ENCODE results near the gene LRRC53. TPM values are rescaled to one million over a fixed set of nuclear protein-coding genes. Genes with fewer than 3 reads are reported as not detected.

The LRRC53 gene
- polyA plus RNA-seq, 1 donor (not counting 4 experiments of a cell fraction or from before 2014, with no cell fraction given): not detected

- Histone ChIP-seq H3K4me1 (ENCODE audit: control insufficient read depth, extremely low read depth, insufficient read depth, low read length) (no peaks in the 10 kb centered on the region), H2AFZ (ENCODE audit: control insufficient read depth, low read length) (no peak overlapping the region), H3K27me3 (ENCODE audit: control insufficient read depth, extremely low read depth, insufficient read depth, low read length) (no peaks in the 10 kb centered on the region), H3K4me3 (ENCODE audit: control insufficient read depth in 2 of 3, extremely low read depth in 1 of 3, insufficient read depth in 2 of 3, low read depth in 1 of 3, low read length in 3 of 3) (no peak overlapping the region), H3K79me2 (ENCODE audit: control insufficient read depth, insufficient read depth, low read length) (no peaks in the 10 kb centered on the region), H3K4me2 (ENCODE audit: control insufficient read depth, extremely low read depth, insufficient read depth, low read depth, low read length) (no peak overlapping the region), H3K9me1 (ENCODE audit: control insufficient read depth, extremely low read depth, insufficient read depth, low read length) (no peaks in the 10 kb centered on the region), H4K20me1 (ENCODE audit: control insufficient read depth, extremely low read depth, insufficient read depth, low read length) (no peaks in the 10 kb centered on the region), H3K36me3 (ENCODE audit: control insufficient read depth in 2 of 2, extremely low read depth in 1 of 2, insufficient read depth in 2 of 2, low read length in 2 of 2) (no peaks in the 10 kb centered on the region), H3K9me3 (ENCODE audit: control insufficient read depth, low read depth, low read length) (no peaks in the 10 kb centered on the region), H3K27ac (ENCODE audit: control insufficient read depth, insufficient read depth, low read length) (no peak overlapping the region), H3K9ac (ENCODE audit: control insufficient read depth, extremely low read depth, insufficient read depth, low read length) (no peak overlapping the region)
- FAIRE-seq: no peak
- TF ChIP-seq CTCF (optimal IDR thresholded peaks at IDR 0.05 in 1 of 3, IDR thresholded peaks at IDR 0.05 in 1 of 3, conservative IDR thresholded peaks at IDR 0.05 in 1 of 3; ENCODE audit: extremely low read depth in 1 of 3, insufficient read depth in 2 of 3, low read length in 3 of 3) (no peak), EZH2 (IDR thresholded peaks at IDR 0.05; ENCODE audit: low read length) (no peak)
- dilution Hi-C loops (cut with MboI; ENCODE audit: extremely low pct_ligation_motif_present, low sequenced_read_pairs): no loop called here
- no peak for DNase-seq (ENCODE audit: low read depth, low spot score)
These were observed 6.3 kb downstream of the LRRC53 start for GRCh38 chr1:74505928-74506710.

GRCh38 chr1:74504933-74505512 lies 7.4 kb downstream of the LRRC53 start:
- Histone ChIP-seq H3K4me3 (ENCODE audit: control insufficient read depth in 2 of 3, extremely low read depth in 1 of 3, insufficient read depth in 2 of 3, low read depth in 1 of 3, low read length in 3 of 3) (no peak overlapping the region), H4K20me1 (ENCODE audit: control insufficient read depth, extremely low read depth, insufficient read depth, low read length) (no peaks in the 10 kb centered on the region), H3K79me2 (ENCODE audit: control insufficient read depth, insufficient read depth, low read length) (no peaks in the 10 kb centered on the region), H3K9me1 (ENCODE audit: control insufficient read depth, extremely low read depth, insufficient read depth, low read length) (no peaks in the 10 kb centered on the region), H3K27me3 (ENCODE audit: control insufficient read depth, extremely low read depth, insufficient read depth, low read length) (no peaks in the 10 kb centered on the region), H2AFZ (ENCODE audit: control insufficient read depth, low read length) (no peak overlapping the region), H3K4me2 (ENCODE audit: control insufficient read depth, extremely low read depth, insufficient read depth, low read depth, low read length) (no peak overlapping the region), H3K9ac (ENCODE audit: control insufficient read depth, extremely low read depth, insufficient read depth, low read length) (no peak overlapping the region), H3K36me3 (ENCODE audit: control insufficient read depth in 2 of 2, extremely low read depth in 1 of 2, insufficient read depth in 2 of 2, low read length in 2 of 2) (no peaks in the 10 kb centered on the region), H3K27ac (ENCODE audit: control insufficient read depth, insufficient read depth, low read length) (no peak overlapping the region), H3K9me3 (ENCODE audit: control insufficient read depth, low read depth, low read length) (no peaks in the 10 kb centered on the region), H3K4me1 (ENCODE audit: control insufficient read depth, extremely low read depth, insufficient read depth, low read length) (no peaks in the 10 kb centered on the region)
- no peak for TF ChIP-seq EZH2 (IDR thresholded peaks at IDR 0.05; ENCODE audit: low read length)
- FAIRE-seq (no peak), DNase-seq (ENCODE audit: low read depth, low spot score) (no peak)
- dilution Hi-C loops (cut with MboI; ENCODE audit: extremely low pct_ligation_motif_present, low sequenced_read_pairs): no loop called here
